Nephron (organoid): ENCODE data around the gene BRPF3.

Experiments
- H3K27ac Mint-ChIP-seq, 3 experiments: 2 replicates each; pipeline ENCODE4 v1.8.0; 2020; ENCODE audit warnings: mixed read lengths in 3 of 3, mild to moderate bottlenecking in 2 of 3, moderate library complexity in 1 of 3
- H3K27me3 Mint-ChIP-seq: 2 replicates; pipeline ENCODE4 v1.8.0; 2021; ENCODE audit warnings: low read depth, mild to moderate bottlenecking, moderate library complexity, mixed read lengths
- H3K36me3 Mint-ChIP-seq: 2 replicates; pipeline ENCODE4 v1.8.0; 2020; ENCODE audit warnings: low read depth, mixed read lengths
- H3K4me1 Mint-ChIP-seq: 2 replicates; pipeline ENCODE4 v1.8.0; 2020; ENCODE audit warnings: mixed read lengths
- H3K4me3 Mint-ChIP-seq, 3 experiments: 2 replicates each; pipeline ENCODE4 v1.8.0; 2020; ENCODE audit warnings: mild to moderate bottlenecking in 3 of 3, mixed read lengths in 3 of 3, moderate library complexity in 2 of 3
- H3K9me3 Mint-ChIP-seq: 2 replicates; pipeline ENCODE4 v1.8.0; 2020; ENCODE audit warnings: mixed read lengths
- CTCF ChIP-seq, 3 experiments: fragments of 200-600 bp; sonication (generic); IDR thresholded peaks; one replicate each; pipeline ENCODE4 v1.5.0; 2021; ENCODE audit warnings: antibody characterized with exemption in 3 of 3; ENCODE audit not compliant: unreplicated experiment in 3 of 3

The BRPF3 gene

GRCh38 chr6:36178544-36178943, 18.0 kb upstream of the BRPF3 start:
- Mint-ChIP-seq H3K4me1 (no peaks in the 10 kb centered on the region), H3K36me3 (peaks cover 15% of the 10 kb centered on the region), H3K27me3 (no peaks in the 10 kb centered on the region), H3K4me3 (no peak overlapping the region), H3K27ac (no peak overlapping the region), H3K9me3 (peaks cover 41% of the 10 kb centered on the region)
- TF ChIP-seq CTCF (IDR thresholded peaks at IDR 0.05; ENCODE audit: unreplicated experiment in 3 of 3) = no peak

GRCh38 chr6:36180126-36180525, 16.4 kb upstream of the BRPF3 start:
- Mint-ChIP-seq H3K4me1 (no peaks in the 10 kb centered on the region), H3K4me3 (no peak overlapping the region), H3K27ac (no peak overlapping the region), H3K36me3 (peaks cover 15% of the 10 kb centered on the region), H3K27me3 (no peaks in the 10 kb centered on the region), H3K9me3 (peaks cover 43% of the 10 kb centered on the region)
- TF ChIP-seq CTCF (IDR thresholded peaks at IDR 0.05; ENCODE audit: unreplicated experiment in 3 of 3) = no peak

DNA sequence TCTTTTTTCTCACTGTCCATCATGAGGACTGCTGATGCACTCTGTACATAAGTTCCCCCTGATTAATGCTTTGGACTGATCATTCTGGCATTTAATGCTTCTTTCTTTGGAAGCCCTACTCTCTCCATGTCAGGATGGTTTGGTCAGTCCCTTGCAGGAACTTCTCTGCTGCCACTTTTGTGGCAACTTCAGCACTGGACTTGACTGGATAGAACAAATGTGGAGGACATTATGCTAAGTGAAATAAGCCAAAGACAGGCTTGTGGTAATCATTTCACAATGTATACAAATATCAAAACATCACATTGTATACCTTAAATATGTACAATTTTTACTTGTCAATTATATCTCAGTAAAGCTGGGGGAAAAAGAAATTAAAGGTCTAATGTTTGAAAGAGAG, 12.2 kb upstream of the BRPF3 start:
- H3K4me3 Mint-ChIP-seq = no peak overlapping the region
- H3K27me3 Mint-ChIP-seq = no peaks in the 10 kb centered on the region
- no peak overlapping the region for H3K27ac Mint-ChIP-seq
- no peaks in the 10 kb centered on the region for H3K4me1 Mint-ChIP-seq
- TF ChIP-seq CTCF (IDR thresholded peaks at IDR 0.05; ENCODE audit: unreplicated experiment in 3 of 3) = no peak
- H3K36me3 Mint-ChIP-seq = no peaks in the 10 kb centered on the region
- peaks cover 18% of the 10 kb centered on the region for H3K9me3 Mint-ChIP-seq

DNA sequence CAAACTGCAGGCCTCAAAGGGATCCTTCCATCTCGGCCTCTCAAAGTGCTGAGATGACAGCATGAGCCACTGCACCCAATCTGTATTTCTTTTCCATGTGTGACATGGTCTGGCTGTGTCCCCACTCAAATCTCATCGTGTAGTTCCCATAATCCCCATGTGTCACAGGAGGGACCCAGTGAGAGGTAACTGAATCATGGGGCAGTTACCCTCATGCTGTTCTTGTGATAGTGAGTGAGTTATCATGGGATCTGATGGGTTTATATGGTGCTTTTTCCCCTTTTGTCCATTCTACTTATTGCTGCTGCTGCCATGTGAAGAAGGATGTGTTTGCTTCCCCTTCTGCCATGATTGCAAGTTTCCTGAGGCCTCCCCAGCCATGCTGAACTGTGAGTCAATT, 10.3 kb upstream of the BRPF3 start:
- H3K4me1 Mint-ChIP-seq = no peaks in the 10 kb centered on the region
- no peak overlapping the region for H3K27ac Mint-ChIP-seq
- peaks cover 11% of the 10 kb centered on the region for H3K9me3 Mint-ChIP-seq
- no peaks in the 10 kb centered on the region for H3K27me3 Mint-ChIP-seq
- no peak overlapping the region for H3K4me3 Mint-ChIP-seq
- H3K36me3 Mint-ChIP-seq = no peaks in the 10 kb centered on the region
- no peak for TF ChIP-seq CTCF (IDR thresholded peaks at IDR 0.05; ENCODE audit: unreplicated experiment in 3 of 3)

DNA sequence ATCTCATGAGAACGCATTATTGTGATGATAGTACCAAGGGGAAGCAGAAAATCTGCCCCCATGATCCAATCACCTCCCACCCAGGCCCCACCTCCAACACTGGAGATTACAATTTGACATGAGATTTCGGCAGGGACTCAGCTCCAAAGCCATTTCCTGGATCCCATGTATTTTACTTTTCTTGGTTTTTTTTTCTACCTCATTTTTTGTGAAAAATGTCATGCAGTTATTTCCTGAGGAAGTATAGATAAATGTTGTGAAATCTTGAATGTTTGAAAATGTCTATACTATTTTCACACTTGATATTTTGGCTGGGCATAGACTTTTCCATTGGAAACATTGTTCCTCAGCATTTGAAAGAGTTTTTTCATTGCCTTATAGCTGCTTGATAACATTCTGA, 9.1 kb upstream of the BRPF3 start:
- Mint-ChIP-seq H3K27ac (no peak overlapping the region), H3K9me3 (peaks cover 10% of the 10 kb centered on the region), H3K4me1 (no peaks in the 10 kb centered on the region), H3K4me3 (no peak overlapping the region), H3K36me3 (no peaks in the 10 kb centered on the region), H3K27me3 (no peaks in the 10 kb centered on the region)
- TF ChIP-seq CTCF (IDR thresholded peaks at IDR 0.05; ENCODE audit: unreplicated experiment in 3 of 3) = no peak

GRCh38 chr6:36195471-36196112, 952 bp upstream of the BRPF3 start:
- Mint-ChIP-seq H3K9me3 (no peaks in the 10 kb centered on the region), H3K4me3 (peak overlapping the region; percentile 84 to 88 (median 88)), H3K4me1 (peaks cover 22% of the 10 kb centered on the region), H3K36me3 (peaks cover 30% of the 10 kb centered on the region), H3K27me3 (peaks cover 5% of the 10 kb centered on the region), H3K27ac (peak overlapping the region; percentile 34 to 98 (median 89))
- no peak for TF ChIP-seq CTCF (IDR thresholded peaks at IDR 0.05; ENCODE audit: unreplicated experiment in 3 of 3)
